GM04504 (cell line): Measurements from ENCODE around the gene ACTMAP.
"Not testable (repeated sequence)": the region's sequence is repeated elsewhere in the genome, so short reads cannot be mapped to it uniquely, and the experiment has no call there.

Experiments
- DNase-seq: peaks from one replicate; pipeline ENCODE4 v3.0.0-alpha.2; 2012; ENCODE audit warnings: low read depth

ACTMAP gene, protein sequence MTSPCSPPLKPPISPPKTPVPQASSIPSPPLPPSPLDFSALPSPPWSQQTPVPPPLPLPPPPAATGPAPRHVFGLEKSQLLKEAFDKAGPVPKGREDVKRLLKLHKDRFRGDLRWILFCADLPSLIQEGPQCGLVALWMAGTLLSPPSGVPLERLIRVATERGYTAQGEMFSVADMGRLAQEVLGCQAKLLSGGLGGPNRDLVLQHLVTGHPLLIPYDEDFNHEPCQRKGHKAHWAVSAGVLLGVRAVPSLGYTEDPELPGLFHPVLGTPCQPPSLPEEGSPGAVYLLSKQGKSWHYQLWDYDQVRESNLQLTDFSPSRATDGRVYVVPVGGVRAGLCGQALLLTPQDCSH

DNA sequence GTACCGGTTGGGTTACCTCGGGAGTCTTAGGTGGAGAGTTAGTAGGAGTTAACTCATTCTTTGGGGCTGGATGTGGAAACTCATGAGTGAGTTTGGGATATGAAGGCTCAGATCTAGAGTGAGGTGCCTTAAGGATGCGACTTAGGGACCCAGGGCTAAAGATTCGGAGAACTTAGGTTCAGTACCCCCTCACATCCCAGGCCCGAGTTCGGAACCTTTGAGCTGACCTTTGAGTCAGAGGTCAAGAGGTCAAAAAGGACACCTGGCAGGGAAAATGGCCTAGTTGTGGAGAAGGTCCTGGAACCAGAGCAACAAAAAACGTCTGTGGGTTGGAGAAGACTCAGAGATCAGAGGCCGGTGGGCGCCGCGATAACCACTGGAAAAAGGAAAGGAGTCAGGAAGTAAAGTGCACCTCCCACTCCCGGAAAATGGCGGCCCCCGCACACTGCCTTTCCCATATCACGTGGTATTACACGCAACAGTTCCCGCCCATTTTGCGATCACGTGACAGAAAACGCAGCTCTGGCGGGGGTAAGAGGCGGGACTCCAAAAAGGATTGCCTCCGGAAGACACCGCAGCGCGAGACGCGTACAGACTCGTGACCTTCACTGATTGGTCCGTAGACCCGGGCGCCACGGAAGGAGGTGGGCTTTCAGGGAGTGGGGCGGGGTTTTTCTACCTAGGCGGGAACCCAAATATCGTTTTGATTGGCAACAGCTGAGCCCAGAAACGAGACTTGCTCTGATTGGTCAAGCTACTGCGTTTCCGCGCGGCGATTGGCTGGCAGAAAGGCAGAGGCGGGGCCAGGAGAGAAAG lies at the start of gene ACTMAP:
TSS of gene ACTMAP (minus strand) at position 420 of the 816 bp plus-strand sequence. CDS start 674 bp downstream, outside the sequence.
- peak; percentile 100 for DNase-seq

DNA sequence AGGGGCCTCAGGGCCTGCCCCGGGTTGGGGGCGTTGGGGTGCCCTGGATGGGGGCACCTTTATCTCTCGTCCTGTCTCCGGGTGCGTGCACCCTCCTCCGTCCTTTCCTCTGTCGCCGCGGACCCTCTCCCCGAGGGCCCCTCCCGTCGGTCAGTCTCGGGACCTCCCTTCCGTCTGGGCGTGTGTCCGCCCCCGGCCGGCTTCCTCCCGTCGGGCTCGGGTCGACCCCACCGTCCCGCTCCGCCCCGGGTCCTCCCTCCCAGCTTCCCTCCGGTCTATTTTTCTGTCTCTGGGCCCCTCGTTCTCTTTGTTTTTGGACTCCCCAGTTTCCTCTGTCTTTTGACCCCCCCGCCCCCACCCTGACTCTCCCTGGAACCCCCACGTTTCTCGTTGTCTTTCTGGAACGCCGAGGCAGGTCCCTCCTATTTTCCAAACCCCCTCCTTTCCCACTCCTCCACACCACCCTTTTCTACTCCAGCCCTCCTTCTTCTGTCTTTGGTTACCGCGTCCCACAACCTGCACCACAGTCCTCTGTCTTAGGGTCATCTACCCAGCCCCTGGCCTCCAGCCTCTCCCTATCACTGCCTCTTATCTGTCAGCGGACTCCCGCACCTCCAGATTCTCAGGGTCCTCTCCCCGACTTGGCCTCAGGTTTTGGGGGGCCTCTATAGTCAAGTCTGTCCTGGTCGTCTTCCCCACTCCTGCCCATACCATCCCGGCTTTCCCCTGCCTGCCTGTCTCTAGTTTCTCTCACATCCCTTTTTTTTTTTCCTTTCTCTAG lies 49.5 kb upstream of the ACTMAP start:
- no peak for DNase-seq

DNA sequence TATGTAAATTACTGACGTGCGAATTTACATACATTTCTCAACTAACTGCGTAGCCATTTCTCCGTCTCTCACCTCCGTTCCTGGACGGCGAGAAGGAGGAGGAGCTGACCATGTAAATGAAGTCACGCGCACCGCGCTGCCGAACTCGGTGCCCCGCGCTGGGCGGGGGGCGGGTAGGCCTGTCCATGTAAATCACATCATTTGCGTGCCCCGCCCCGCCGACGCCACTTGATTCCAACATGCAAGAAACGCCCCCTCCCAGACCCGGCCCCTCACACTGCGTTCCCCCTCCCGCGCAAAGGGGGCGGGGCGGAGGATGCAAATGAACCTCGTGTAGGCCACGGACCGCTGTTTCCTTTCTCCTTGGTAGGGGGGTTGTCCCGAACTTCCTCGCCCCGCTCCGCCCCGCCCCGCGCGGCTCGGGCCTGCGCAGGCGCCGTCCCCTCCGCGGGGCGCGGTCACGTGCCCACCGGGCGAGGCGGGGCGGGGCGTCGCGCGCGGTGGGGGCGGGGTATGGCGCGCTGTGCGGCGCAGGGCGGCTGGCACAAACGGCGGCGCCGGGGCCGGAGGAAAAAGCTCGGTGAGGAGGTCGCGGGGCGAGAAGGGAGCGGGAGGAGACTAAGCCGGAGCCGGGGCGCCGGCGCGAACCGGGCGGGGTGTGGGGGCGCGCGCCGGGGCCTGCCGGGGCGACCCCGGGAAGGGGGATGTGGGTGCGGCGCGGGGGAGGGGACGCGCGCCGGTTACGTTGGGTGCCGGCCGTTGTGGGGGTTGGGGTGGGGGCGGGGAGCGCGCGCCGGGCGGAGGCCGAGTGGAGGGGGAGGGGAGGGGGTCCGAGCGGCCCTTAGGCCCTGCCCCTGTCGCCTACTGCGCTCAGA lies 48.6 kb upstream of the ACTMAP start, which contains the start of gene EGLN2:
TSS of gene EGLN2 (plus strand) at position 509 of the 875 bp plus-strand sequence. CDS start 1,382 bp downstream, outside the sequence.
- peak; percentile 99 for DNase-seq

DNA sequence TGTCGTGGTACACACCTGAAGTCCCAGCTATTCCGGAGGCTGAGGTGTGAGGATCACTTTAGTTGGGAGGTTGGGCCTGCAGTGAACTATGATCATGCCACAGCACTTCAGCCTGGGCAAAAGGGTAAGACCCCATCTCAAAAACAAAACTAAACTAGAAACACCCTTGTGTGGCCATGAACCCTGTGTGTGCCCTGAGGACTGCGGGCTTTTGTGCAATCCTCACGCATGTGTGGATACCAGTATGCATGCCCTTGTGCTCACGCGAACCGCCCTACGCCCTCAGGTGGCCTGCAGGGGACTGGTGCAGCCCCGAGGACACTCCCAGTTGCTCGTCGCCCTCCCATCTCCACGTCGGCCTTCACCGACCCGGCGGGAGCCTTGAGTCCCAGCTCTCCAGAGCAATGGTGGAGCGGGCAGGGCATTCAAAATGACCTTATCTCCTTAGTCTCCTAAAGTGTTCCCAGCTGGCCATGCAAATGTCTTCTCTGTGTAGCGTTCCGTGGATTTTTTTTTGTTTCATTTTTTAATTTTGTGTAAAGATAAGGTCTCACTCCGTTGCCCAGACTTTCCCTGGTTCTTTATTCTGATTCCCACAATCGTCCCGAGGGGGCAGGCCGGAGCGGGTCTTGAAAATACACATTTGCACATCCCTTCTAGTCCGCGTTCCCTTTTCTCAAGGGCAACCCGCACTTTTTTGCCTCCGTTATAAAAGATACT lies 47.8 kb upstream of the ACTMAP start:
- peak; percentile 32 for DNase-seq

DNA sequence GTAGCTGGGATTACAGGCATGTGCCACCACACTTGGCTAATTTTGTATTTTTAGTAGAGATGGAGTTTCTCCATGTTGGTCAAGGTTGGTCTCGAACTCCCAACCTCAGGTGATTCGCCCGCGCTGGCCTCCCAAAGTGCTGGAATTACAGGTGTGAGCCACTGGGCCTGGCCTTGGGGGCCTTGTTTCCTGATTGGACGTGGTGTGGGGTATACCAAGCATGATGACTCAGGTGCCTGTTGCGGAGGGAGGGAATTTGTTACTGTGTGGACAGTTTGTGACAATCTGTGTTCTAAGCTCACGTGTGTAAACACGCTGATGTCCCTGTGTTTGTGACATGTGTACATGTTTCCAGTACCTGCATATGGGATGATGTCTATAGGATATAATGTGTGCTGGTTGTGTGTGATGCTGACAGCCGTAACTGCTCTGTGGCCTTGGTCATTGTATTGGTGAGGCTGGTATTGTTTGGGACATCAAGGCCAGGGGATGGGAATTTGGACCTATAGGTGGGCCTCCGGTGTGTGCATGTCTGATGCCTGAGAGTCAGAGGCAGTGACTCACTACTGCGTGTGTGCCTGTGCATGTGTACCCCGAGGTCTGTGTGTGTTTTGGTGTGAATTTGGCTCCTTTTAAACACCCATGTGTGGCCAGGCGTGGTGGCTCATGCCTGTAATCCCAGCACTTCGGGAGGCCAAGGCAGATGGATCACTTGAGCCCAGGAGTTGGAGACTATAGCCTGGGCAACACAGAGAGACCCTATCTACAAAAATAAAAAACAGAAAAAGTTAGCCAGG lies 47.1 kb upstream of the ACTMAP start:
- no peak for DNase-seq

DNA sequence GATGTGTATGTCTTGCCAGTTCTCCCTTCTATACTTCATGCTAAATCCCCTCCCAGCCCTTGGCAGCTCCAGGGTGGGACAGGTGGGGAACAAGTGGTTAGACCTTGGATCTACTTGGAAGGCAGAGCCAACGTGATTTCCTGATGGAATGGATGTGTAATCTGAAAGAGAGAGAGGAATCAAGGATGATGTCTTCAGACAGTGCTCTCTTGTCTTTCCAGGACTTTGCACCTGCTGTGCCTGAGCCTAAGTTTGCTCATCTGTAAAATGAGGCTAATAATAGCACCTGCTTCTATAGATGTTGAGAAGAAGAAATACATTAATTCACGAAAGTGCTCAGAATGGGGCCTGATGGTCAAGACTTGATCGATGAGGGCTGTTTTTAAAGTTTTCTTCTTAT lies 41.7 kb upstream of the ACTMAP start:
- no peak for DNase-seq

DNA sequence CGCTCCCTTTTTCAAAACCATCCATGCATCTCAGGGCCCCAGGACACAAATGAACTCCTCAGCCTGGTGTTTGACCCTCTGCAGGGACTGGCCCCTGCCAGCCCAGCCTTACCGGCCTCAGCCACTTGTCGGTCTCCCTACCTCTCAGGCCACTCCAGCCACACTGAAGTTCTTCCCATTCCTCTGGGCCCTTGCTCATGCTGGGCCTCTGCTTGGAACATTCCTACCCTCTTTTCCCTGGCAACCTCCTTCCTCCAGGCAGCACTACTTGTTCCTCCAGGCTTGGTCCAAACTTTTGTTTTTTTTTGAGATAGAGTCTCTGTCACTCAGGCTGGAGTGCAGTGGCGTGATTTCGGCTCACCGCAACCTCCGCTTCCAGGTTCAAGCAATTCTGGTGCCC lies 41.1 kb upstream of the ACTMAP start:
- DNase-seq: no peak

DNA sequence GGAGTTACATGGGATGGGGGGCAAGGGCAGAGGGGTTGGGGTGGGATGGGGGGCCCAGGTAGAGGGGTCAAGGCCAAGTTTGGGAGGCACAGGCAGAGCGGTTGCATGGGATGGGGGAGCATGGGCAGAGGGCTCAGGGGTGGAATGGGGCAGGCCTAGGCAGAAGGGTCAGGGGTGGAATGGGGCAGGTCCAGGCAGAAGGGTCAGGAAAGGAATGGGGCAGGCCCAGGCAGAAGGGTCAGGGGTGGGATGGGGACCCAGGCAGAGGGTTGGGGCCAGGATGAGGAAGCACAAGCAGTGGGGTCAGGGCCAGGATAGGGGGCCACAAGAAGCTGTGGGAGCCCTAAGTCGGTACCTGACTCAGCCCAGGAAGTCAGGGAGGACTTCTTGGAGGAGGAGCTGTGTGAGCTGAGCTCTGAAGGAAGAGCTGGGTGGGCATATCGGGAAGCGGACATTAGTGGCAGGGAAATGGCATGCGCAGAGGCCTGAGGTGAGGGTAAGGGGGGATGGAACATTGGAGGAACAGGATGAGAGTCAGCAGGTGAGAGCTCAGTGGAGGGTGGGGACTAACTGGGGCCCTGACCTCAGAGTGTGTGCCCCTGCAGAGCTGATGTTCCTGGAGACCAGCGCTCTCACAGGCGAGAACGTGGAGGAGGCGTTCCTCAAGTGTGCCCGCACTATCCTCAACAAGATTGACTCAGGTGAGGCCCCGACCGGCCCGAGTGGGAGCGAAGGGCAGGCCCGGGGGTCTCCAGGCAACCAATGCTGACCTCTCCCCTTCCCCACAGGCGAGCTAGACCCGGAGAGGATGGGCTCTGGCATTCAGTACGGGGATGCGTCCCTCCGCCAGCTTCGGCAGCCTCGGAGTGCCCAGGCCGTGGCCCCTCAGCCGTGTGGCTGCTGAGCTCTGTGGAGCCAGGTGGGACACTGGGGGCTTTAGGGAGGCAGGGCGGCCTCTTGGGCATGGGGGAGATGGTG lies 36.1 kb upstream of the ACTMAP start:
- DNase-seq: no peak

DNA sequence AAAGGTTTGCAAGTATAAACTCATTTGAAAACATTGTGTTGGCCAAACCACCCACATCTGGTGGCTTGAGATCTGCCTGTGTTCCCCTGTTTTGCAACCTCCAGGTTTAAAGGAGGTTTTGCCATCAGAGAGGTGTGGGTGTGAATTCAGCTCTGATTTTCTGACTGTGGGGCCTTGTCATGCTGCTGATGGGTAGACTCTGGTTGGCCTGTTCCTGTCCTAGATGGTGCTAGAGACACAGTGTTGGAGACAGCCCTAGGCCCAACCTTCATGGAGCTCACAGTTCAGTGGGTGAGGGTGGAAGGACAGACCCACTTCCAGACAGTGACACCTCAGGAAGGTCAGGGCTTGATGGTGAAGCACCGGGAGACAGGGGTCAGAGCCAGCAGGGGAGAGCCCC lies 35.2 kb upstream of the ACTMAP start:
- DNase-seq: no peak

DNA sequence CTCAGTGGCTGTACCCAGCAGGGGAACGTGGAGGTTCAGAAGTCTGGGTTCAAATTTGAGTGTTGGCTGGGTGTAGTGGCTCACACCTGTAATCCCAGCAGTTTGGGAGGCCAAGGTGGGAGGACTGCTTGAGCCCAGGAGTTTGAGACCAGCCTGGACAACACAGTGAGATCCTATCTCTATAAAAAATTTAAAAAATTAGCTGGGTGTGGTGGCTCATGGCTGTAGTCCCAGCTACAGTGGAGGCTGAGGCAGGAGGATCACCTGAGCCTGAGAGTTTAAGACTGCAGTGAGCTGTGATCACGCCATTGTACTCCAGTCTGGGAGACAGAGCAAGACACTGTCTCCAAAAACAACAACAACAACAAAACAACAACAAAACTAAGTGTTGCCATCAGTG lies 33.9 kb upstream of the ACTMAP start:
- not testable (repeated sequence) for DNase-seq

DNA sequence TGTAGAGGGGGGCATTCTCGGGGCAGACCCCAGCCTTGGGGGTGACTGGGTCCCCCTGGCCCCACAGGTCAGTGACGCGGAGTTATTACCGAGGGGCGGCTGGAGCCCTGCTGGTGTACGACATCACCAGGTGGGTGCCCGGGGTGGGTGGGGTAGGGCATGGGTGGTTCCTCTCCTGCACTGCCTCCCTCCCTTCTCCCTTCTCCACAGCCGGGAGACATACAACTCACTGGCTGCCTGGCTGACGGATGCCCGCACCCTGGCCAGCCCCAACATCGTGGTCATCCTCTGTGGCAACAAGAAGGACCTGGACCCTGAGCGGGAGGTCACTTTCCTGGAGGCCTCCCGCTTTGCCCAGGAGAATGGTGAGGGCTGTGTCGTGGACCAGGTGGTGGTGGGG lies 33.4 kb upstream of the ACTMAP start:
- no peak for DNase-seq

DNA sequence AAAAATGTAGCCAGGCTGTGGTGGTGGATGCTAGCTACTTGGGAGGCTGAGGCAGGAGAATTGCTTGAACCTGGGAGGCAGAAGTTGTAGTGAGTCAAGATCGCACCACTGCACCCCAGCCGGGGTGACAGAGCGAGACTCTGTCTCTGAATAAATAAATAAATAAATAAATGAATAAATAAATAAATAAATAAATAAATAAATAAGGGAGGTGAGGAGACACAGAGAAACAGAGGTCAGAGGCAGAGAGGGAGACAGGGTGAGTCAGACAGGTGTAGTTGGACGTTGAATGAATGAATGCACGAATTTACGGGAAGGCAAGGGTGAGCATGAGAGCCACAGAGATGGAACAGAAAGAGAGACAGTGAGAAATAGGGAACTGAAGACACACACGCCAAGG lies 30.9 kb upstream of the ACTMAP start:
- DNase-seq: no peak

DNA sequence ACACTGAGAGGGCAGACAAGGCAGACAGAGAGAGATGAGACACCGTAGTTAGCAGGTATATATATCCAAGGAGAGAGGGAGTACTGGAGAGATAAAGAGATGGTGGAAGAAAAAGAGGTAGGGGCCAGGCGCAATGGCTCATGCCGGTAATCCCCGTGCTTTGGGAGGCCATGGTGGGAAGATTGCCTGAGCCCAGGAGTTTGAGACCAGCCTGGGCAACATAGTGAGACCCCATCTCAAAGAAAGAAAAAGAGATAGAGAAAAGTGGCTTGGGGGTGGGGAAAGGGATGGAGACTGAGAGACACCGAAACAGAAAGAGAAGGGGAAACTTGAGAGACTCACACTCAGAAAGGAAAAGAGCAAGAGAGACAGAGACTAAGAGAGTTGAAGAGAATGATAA lies 30.3 kb upstream of the ACTMAP start:
- no peak for DNase-seq

DNA sequence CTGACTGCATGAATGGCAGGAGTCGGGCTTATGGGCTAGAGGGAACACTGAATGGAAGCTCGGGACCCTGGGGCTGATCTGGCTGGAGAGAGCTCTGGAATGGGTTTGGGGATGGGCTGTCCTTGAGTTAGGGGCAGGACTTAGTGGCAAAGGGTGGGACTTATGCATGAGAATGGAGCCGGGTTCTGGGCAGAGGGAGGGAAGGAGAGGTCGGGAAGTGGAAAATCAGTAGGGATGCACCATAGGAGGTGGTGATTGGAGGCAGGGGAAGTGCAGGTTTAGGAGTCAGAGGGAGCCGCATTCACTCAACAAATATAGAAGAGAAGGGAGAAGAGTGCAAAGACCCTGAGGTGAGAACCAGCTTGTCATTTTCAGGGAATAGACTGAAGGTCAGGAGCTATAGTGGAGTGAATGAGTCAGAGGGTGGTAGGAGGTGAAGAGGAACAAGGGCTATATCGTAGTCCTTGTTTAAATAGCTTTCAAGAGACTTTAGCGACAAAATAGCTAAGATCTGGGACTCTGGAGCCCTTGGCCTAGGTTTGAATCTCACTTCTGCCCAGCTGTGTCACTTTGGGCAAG lies 28.5 kb upstream of the ACTMAP start:
- no peak for DNase-seq

DNA sequence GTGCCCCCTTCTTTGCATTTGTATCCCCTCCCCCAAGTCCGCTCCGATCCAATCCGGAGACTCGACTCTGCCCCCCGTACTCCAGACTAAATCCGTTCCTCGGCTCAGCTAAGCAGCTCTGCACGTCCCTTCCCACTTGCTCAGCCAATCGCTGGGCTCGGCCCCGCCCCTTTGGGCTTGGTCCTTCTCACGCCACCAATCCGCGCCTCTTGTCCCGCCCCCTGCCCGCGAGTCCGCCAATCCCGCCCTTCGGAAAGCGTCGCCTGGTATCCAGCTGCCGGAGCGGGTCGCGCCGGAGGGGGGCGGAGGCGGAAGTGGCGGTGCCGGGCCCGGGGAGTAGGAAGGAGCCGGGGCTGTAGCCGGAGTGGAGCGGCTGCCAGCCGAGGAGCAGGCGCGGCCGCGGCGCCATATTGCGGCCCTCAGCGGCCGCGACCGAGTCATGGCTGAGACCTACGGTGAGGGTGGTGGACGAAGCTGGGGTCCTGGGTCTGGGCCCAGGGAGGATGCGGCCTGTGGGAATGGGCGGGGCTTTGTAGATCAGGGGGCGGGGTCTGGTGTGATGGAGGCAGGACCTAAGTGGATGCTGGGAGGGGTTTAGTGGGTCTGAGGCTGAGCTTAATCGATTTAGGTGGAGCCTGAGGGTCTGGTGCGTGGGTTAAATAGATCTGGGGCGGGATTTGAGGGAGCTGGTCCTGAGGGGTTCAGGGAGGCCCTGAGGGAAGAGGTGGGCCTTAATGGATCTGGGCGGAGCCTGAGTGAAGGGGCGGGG lies 27.8 kb upstream of the ACTMAP start, which contains the start of gene RAB4B:
TSS of gene RAB4B (plus strand) at position 311 of the 769 bp plus-strand sequence. CDS start at position 440, 129 bp downstream.
- peak; percentile 99 for DNase-seq

DNA sequence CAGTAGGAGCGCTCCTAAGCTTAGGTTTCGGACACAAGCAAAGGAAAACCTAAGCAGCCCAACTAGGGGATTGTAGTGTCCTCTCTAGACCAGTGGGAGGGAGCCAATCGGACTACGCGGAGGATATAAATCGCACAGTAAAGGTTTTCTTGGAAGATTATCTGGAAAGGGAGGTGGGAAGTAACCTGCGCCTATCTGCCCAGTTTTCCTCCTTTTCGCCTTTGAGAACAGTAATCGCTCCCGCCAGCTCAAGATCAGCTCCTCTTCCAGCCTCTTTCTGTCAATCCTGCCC lies 27.3 kb upstream of the ACTMAP start:
- DNase-seq: no peak

DNA sequence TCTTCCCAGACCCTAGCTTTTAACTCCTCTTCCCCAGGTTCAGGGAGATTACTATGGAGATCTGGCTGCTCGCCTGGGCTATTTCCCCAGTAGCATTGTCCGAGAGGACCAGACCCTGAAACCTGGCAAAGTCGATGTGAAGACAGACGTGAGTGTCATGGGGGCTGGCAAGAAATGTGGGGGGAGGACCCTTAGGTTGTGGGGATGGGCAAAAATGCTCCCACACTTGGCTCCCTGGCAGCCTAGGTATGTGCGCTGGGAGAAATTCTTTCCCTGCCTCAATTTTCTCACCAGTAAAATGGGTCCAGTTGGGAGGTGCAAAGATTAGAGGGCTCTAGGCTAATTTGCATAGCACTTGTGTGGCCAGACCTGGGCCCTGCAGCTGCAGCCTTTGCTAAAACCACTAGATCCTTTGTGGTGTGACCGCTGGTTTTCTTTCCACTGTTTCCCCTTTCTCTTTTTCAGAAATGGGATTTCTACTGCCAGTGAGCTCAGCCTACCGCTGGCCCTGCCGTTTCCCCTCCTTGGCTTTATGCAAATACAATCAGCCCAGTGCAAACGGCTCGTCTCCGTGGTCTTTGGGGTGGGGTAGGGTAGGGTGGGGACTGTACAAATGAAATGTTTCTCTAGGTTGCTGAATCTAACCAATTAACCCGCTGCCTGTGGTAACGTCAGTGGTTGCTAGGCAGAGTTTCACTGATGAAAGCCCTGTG lies 26.8 kb upstream of the ACTMAP start:
- peak; percentile 85 for DNase-seq
